Subcutaneous abdominal adipose tissue (tissue), 5 donors: ENCODE results near the gene MRC2.
"Not testable (repeated sequence)": the region's sequence is repeated elsewhere in the genome, so short reads cannot be mapped to it uniquely, and the experiment has no call there.

Source experiments
- H3K27ac ChIP-seq: one replicate; pipeline ENCODE4 v1.7.0; 2013; ENCODE audit warnings: low read depth, mild to moderate bottlenecking, inconsistent platforms, low read length, moderate library complexity
- H3K27me3 ChIP-seq, 5 donors: one replicate each; pipeline ENCODE4 v1.7.0; 2013; ENCODE audit warnings: low read length in 5 of 5, inconsistent platforms in 1 of 5; ENCODE audit not compliant: control insufficient read depth in 5 of 5, insufficient read depth in 4 of 5
- H3K36me3 ChIP-seq, 5 donors: one replicate each; pipeline ENCODE4 v1.7.0; 2013; ENCODE audit warnings: low read length in 5 of 5; ENCODE audit not compliant: control insufficient read depth in 5 of 5, insufficient read depth in 5 of 5
- H3K4me1 ChIP-seq, 5 donors: one replicate each; pipeline ENCODE4 v1.7.0; 2013; ENCODE audit warnings: low read length in 5 of 5, mild to moderate bottlenecking in 3 of 5, moderate library complexity in 1 of 5; ENCODE audit not compliant: control insufficient read depth in 5 of 5, insufficient read depth in 5 of 5
- H3K4me3 ChIP-seq, 5 donors: one replicate each; pipeline ENCODE4 v1.7.0; 2013; ENCODE audit warnings: low read length in 5 of 5, low read depth in 1 of 5
- H3K9ac ChIP-seq, 5 donors: one replicate each; pipeline ENCODE4 v1.7.0; 2013; ENCODE audit warnings: low read length in 5 of 5, mild to moderate bottlenecking in 4 of 5, moderate library complexity in 3 of 5
- H3K9me3 ChIP-seq, 5 donors: one replicate each; pipeline ENCODE4 v1.7.0; 2013; ENCODE audit warnings: low read length in 5 of 5; ENCODE audit not compliant: control insufficient read depth in 5 of 5
- donor health status: healthy.
- donor health status: healthy.
- donor health status: healthy.
- donor health status: healthy.
- donor health status: healthy.

MRC2 gene

DNA sequence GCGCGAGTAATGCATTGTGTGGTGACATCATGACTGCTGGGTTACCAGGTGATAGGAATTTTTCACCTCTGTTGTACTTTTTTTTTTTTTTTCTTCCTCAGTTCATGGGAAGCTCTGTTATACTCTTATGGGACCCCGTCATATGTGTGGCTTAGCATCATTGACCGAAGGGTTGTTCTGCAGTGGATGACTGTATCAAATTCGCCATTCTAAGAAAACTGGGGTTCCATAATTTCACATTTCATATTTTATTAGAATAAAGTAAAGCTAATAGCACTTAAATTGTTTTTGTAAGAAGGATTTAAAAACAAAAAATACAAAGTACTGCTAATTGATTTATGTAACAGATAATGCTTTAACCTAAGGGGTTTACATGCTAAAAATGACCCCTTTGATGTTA is 32.0 kb upstream of the MRC2 start:
- Histone ChIP-seq H3K27me3 (no peaks in the 10 kb centered on the region), H3K27ac (no peak overlapping the region), H3K36me3 (peaks cover 17 to 57% (median 33%) of the 10 kb centered on the region in 5 donors), H3K9me3 (no peaks in the 10 kb centered on the region), H3K4me1 (peaks cover 0 to 27% (median 9%) of the 10 kb centered on the region in 5 donors), H3K4me3 (no peak overlapping the region), H3K9ac (no peak overlapping the region)

- no peak overlapping the region for H3K9ac ChIP-seq
- peaks cover 0 to 19% (median 9%) of the 10 kb centered on the region in 5 donors for H3K4me1 ChIP-seq
- no peaks in the 10 kb centered on the region for H3K9me3 ChIP-seq
- no peaks in the 10 kb centered on the region for H3K27me3 ChIP-seq
- H3K27ac ChIP-seq = no peak overlapping the region
- H3K36me3 ChIP-seq = peaks cover 25 to 65% (median 42%) of the 10 kb centered on the region in 5 donors
- H3K4me3 ChIP-seq = no peak overlapping the region
Measured at GRCh38 chr17:62596662-62597061, 30.8 kb upstream of the MRC2 start.

GRCh38 chr17:62597150-62597549 is 30.3 kb upstream of the MRC2 start:
- no peak overlapping the region for H3K9ac ChIP-seq
- peaks cover 0 to 18% (median 8%) of the 10 kb centered on the region in 5 donors for H3K4me1 ChIP-seq
- H3K9me3 ChIP-seq = no peaks in the 10 kb centered on the region
- H3K27ac ChIP-seq = peak overlapping the region; percentile 49
- no peak overlapping the region for H3K4me3 ChIP-seq
- peaks cover 30 to 69% (median 47%) of the 10 kb centered on the region in 5 donors for H3K36me3 ChIP-seq
- no peaks in the 10 kb centered on the region for H3K27me3 ChIP-seq

DNA sequence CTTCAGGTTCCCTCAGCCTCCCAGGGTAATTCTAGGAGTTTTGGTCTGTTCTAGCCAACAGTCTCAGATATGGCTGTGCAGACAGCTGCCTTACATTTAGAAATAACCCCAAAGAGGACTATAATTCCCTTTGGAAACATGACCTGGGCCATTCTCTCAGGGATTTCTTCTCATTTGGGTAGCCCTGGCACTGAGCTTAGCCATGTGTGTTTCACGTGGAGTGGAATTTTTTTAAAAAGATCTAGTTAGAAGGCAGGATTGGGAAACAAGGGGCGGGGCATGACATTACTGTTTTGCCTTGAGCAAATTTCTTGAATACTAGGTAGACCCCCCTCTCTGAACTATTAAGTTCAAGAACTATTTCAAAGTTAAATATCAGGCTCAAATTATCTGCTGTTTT is 29.6 kb upstream of the MRC2 start:
- H3K27me3 ChIP-seq = no peaks in the 10 kb centered on the region
- H3K27ac ChIP-seq = peak overlapping the region; percentile 49
- no peaks in the 10 kb centered on the region for H3K9me3 ChIP-seq
- H3K36me3 ChIP-seq = peaks cover 34 to 69% (median 50%) of the 10 kb centered on the region in 5 donors
- H3K4me1 ChIP-seq = peaks cover 0 to 18% (median 8%) of the 10 kb centered on the region in 5 donors
- H3K9ac ChIP-seq = no peak overlapping the region
- no peak overlapping the region for H3K4me3 ChIP-seq

GRCh38 chr17:62599964-62600657 is 27.4 kb upstream of the MRC2 start:
- Histone ChIP-seq H3K4me1 (peaks cover 0 to 18% (median 8%) of the 10 kb centered on the region in 5 donors), H3K9ac (no peak overlapping the region), H3K27me3 (no peaks in the 10 kb centered on the region), H3K4me3 (no peak overlapping the region), H3K9me3 (no peaks in the 10 kb centered on the region), H3K27ac (no peak overlapping the region), H3K36me3 (peaks cover 34 to 65% (median 45%) of the 10 kb centered on the region in 5 donors)

DNA sequence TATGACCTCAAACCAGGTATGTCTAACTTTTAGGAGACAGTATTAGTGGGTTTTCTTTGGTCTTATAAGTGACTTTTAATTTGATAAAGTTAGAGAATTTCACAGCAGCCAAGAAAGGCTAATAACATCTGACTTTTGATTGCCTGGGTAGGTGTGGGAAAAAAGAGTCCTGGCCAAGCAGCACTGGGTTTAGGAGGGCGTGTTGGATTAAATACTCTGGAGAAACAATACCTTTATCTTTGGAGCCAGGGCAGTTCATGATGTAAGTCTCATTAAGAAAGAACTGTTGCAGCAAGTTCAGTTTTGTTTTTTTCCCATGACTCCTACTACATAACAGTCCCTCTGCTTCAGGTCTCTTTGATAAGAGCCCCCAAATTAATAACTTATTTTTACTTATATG is 26.7 kb upstream of the MRC2 start:
- Histone ChIP-seq H3K4me1 (peaks cover 0 to 18% (median 8%) of the 10 kb centered on the region in 5 donors), H3K27ac (no peak overlapping the region), H3K27me3 (no peaks in the 10 kb centered on the region), H3K36me3 (peaks cover 34 to 72% (median 45%) of the 10 kb centered on the region in 5 donors), H3K9me3 (no peaks in the 10 kb centered on the region), H3K4me3 (no peak overlapping the region), H3K9ac (no peak overlapping the region)

DNA sequence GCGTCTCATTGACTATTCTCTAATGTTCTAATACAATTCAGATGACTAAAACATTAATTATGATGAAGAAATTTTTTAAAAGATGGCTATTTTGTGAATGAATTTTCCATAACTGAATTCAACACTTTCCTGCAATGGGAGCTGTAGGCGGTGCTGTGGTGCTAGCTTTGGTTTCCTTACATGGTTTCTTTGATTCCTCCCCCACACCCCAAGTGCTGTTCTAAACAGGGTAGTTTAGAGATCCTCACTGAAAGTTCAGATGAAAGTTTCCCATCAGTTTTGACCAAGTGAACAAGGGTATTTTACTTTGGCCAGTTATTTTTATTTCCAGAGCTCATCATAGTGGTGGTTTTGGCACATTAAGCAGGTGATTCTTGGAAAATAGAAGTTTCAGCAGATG is 26.0 kb upstream of the MRC2 start:
- H3K9ac ChIP-seq = no peak overlapping the region
- H3K27me3 ChIP-seq = no peaks in the 10 kb centered on the region
- peaks cover 37 to 71% (median 47%) of the 10 kb centered on the region in 5 donors for H3K36me3 ChIP-seq
- H3K27ac ChIP-seq = no peak overlapping the region
- H3K4me1 ChIP-seq = peaks cover 0 to 16% (median 5%) of the 10 kb centered on the region in 5 donors
- H3K4me3 ChIP-seq = no peak overlapping the region
- no peaks in the 10 kb centered on the region for H3K9me3 ChIP-seq

DNA sequence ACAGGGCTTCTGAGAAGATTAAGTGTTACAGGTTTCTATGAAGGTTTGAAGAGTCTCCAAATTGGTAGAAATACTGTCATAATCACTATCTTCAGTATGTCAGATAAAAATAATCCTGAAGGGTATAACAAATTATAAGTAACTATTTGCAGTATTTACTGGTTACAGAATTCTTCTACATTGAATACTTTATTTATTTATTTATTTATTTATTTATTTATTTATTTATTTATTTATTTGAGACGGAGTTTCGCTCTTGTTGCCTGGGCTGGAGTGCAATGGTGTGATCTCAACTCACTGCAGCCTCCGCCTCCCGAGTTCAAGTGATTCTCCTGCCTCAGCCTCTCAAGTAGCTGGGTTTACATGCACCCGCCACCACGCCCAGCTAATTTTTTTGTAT is 23.7 kb upstream of the MRC2 start:
- H3K27me3 ChIP-seq, H3K4me1 ChIP-seq, H3K4me3 ChIP-seq, H3K27ac ChIP-seq, H3K9ac ChIP-seq, H3K9me3 ChIP-seq: not testable (repeated sequence)
- peaks cover 47 to 84% (median 55%) of the 10 kb centered on the region in 5 donors for H3K36me3 ChIP-seq

DNA sequence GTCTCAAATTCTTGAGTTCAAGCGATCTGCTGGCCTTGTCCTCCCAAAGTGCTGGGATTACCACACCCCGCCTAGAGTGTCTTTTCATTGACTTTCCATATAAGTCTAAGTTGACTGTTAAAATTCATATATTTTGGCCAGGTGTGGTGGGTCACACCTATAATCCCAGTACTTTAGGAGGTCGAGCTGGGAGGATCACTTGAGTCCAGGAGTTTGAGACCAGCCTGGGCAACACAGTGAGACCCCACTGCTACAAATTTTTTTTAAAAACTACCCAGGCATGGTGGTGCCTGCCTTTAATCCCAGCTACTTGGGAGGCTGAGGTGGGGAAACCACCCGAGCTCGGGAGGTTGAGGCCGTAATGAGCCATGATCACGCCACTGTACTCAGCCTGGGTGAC is 21.9 kb upstream of the MRC2 start:
- Histone ChIP-seq H3K4me3 (no peak overlapping the region), H3K27ac (no peak overlapping the region), H3K9ac (no peak overlapping the region), H3K27me3 (no peaks in the 10 kb centered on the region), H3K9me3 (no peaks in the 10 kb centered on the region), H3K36me3 (peaks cover 53 to 85% (median 58%) of the 10 kb centered on the region in 5 donors), H3K4me1 (no peaks in the 10 kb centered on the region)

GRCh38 chr17:62611292-62611691 is 16.2 kb upstream of the MRC2 start:
- peaks cover 0 to 5% (median 0%) of the 10 kb centered on the region in 5 donors for H3K4me1 ChIP-seq
- H3K9me3 ChIP-seq = no peaks in the 10 kb centered on the region
- H3K4me3 ChIP-seq = no peak overlapping the region
- peaks cover 37 to 80% (median 50%) of the 10 kb centered on the region in 5 donors for H3K36me3 ChIP-seq
- no peak overlapping the region for H3K9ac ChIP-seq
- H3K27ac ChIP-seq = no peak overlapping the region
- no peaks in the 10 kb centered on the region for H3K27me3 ChIP-seq
